Panc1 (cell line): Measurements from ENCODE around the gene SEC24A.

Experiments
- POLR2AphosphoS5 ChIP-seq: IDR thresholded peaks from 2 replicates; pipeline ENCODE4 v1.6.1; 2012; ENCODE audit warnings: mild to moderate bottlenecking, low read depth, low read length, moderate library complexity
- SIN3A ChIP-seq: IDR thresholded peaks from 2 replicates; pipeline ENCODE4 v1.6.1; 2012; ENCODE audit warnings: low read depth, mild to moderate bottlenecking, low read length, moderate library complexity, borderline replicate concordance; ENCODE audit not compliant: insufficient read depth
- TCF7L2 ChIP-seq: IDR thresholded peaks from 2 replicates; pipeline ENCODE4 v1.6.1; 2011; ENCODE audit warnings: mild to moderate bottlenecking, low read depth, low read length, inconsistent platforms
- TF ChIP-seq, protein P1 (sequence below): fragments of 450-650 bp; IDR thresholded peaks from 2 replicates; pipeline ENCODE4 v1.5.1; 2017; ENCODE audit warnings: mild to moderate bottlenecking
- TF ChIP-seq, protein P2 (sequence below), 2 experiments: IDR thresholded peaks; 2 replicates each; pipeline ENCODE4 v1.6.1; 2011 to 2012; ENCODE audit warnings: low read depth in 2 of 2, control low read depth in 1 of 2, low read length in 1 of 2, mild to moderate bottlenecking in 1 of 2, moderate library complexity in 1 of 2; ENCODE audit not compliant: insufficient read depth in 1 of 2

DNA sequence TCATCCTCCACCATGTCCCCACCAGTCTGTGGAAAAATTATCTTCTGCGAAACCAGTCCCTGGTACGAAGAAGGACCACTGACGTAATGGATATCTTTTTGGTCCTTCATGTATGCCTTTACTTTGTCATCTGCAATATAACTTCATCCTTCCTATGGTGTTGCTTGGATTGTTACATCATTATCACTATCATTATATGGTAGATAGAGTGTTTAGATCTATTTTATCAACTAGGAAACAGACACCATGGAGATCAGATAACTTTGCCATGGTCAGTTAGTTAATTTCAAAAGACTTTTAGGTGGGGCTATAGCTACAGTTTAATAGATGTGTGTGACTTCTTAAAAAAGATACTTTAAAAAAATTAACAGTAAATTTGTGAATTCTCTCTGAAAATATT is 66.0 kb downstream of the SEC24A start:
- TF ChIP-seq, protein P1, sequence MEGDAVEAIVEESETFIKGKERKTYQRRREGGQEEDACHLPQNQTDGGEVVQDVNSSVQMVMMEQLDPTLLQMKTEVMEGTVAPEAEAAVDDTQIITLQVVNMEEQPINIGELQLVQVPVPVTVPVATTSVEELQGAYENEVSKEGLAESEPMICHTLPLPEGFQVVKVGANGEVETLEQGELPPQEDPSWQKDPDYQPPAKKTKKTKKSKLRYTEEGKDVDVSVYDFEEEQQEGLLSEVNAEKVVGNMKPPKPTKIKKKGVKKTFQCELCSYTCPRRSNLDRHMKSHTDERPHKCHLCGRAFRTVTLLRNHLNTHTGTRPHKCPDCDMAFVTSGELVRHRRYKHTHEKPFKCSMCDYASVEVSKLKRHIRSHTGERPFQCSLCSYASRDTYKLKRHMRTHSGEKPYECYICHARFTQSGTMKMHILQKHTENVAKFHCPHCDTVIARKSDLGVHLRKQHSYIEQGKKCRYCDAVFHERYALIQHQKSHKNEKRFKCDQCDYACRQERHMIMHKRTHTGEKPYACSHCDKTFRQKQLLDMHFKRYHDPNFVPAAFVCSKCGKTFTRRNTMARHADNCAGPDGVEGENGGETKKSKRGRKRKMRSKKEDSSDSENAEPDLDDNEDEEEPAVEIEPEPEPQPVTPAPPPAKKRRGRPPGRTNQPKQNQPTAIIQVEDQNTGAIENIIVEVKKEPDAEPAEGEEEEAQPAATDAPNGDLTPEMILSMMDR: no peak
- TF ChIP-seq TCF7L2 (no peak), POLR2AphosphoS5 (no peak), SIN3A (no peak)
- TF ChIP-seq, protein P2, sequence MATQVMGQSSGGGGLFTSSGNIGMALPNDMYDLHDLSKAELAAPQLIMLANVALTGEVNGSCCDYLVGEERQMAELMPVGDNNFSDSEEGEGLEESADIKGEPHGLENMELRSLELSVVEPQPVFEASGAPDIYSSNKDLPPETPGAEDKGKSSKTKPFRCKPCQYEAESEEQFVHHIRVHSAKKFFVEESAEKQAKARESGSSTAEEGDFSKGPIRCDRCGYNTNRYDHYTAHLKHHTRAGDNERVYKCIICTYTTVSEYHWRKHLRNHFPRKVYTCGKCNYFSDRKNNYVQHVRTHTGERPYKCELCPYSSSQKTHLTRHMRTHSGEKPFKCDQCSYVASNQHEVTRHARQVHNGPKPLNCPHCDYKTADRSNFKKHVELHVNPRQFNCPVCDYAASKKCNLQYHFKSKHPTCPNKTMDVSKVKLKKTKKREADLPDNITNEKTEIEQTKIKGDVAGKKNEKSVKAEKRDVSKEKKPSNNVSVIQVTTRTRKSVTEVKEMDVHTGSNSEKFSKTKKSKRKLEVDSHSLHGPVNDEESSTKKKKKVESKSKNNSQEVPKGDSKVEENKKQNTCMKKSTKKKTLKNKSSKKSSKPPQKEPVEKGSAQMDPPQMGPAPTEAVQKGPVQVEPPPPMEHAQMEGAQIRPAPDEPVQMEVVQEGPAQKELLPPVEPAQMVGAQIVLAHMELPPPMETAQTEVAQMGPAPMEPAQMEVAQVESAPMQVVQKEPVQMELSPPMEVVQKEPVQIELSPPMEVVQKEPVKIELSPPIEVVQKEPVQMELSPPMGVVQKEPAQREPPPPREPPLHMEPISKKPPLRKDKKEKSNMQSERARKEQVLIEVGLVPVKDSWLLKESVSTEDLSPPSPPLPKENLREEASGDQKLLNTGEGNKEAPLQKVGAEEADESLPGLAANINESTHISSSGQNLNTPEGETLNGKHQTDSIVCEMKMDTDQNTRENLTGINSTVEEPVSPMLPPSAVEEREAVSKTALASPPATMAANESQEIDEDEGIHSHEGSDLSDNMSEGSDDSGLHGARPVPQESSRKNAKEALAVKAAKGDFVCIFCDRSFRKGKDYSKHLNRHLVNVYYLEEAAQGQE (IDR thresholded peaks at IDR 0.05; ENCODE audit: insufficient read depth in 1 of 2, low read depth in 2 of 2, low read length in 1 of 2): no peak
